ENCODE results near the gene ADAMTS16. TPM values are rescaled to one million over a fixed set of nuclear protein-coding genes. Genes with fewer than 3 reads are reported as not detected.

The ADAMTS16 gene
- total RNA-seq, 2 experiments from 2014 or later: not detected

DNA sequence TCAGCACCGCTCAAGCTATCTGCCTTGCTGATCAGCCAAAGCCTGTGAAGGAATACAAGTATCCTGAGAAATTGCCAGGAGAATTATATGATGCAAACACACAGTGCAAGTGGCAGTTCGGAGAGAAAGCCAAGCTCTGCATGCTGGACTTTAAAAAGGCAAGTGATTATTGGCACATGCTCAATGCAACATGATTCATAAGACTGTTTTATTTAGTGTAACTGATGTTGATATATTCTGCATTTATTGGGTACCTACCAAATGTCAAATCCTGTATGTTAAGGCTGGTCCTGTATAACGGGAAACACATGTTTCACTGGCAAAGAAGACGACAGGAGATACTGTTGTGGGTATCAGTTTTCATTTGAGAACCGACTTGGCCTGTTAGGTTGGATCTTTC, 69.0 kb downstream of the ADAMTS16 start:
- H3K36me3 Mint-ChIP-seq (ENCODE audit: low read depth): no peaks in the 10 kb centered on the region
- Histone ChIP-seq H3K4me1 (ENCODE audit: insufficient read depth, low read length) (no peaks in the 10 kb centered on the region), H3K4me3 (ENCODE audit: low read length) (no peak overlapping the region), H3K36me3 (ENCODE audit: insufficient read depth, low read length) (no peaks in the 10 kb centered on the region), H3K27me3 (ENCODE audit: control insufficient read depth in 1 of 2, insufficient read depth in 2 of 2, low read length in 2 of 2) (no peaks in the 10 kb centered on the region), H3K27ac (ENCODE audit: low read depth in 1 of 2, low read length in 2 of 2) (no peak overlapping the region), H3K9me3 (ENCODE audit: control insufficient read depth in 1 of 2, insufficient read depth in 1 of 2, low read length in 2 of 2) (no peaks in the 10 kb centered on the region)
- H3K9me3 Mint-ChIP-seq: peaks cover 6% of the 10 kb centered on the region
- no peak for ATAC-seq (ENCODE audit: poor library complexity)
- no peak for DNase-seq
- H3K4me1 Mint-ChIP-seq (ENCODE audit: low read depth): no peaks in the 10 kb centered on the region
- peaks cover 6% of the 10 kb centered on the region for H3K27me3 Mint-ChIP-seq
- ChIA-PET CTCF (no interaction called here), POLR2A (no interaction called here)
- no peak overlapping the region for H3K27ac Mint-ChIP-seq
- TF ChIP-seq, protein P1, sequence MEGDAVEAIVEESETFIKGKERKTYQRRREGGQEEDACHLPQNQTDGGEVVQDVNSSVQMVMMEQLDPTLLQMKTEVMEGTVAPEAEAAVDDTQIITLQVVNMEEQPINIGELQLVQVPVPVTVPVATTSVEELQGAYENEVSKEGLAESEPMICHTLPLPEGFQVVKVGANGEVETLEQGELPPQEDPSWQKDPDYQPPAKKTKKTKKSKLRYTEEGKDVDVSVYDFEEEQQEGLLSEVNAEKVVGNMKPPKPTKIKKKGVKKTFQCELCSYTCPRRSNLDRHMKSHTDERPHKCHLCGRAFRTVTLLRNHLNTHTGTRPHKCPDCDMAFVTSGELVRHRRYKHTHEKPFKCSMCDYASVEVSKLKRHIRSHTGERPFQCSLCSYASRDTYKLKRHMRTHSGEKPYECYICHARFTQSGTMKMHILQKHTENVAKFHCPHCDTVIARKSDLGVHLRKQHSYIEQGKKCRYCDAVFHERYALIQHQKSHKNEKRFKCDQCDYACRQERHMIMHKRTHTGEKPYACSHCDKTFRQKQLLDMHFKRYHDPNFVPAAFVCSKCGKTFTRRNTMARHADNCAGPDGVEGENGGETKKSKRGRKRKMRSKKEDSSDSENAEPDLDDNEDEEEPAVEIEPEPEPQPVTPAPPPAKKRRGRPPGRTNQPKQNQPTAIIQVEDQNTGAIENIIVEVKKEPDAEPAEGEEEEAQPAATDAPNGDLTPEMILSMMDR (IDR thresholded peaks at IDR 0.05): no peak
- intact Hi-C loops (cut with DNase I, micrococcal nuclease): no loop called here
- no peak overlapping the region for H3K4me3 Mint-ChIP-seq

DNA sequence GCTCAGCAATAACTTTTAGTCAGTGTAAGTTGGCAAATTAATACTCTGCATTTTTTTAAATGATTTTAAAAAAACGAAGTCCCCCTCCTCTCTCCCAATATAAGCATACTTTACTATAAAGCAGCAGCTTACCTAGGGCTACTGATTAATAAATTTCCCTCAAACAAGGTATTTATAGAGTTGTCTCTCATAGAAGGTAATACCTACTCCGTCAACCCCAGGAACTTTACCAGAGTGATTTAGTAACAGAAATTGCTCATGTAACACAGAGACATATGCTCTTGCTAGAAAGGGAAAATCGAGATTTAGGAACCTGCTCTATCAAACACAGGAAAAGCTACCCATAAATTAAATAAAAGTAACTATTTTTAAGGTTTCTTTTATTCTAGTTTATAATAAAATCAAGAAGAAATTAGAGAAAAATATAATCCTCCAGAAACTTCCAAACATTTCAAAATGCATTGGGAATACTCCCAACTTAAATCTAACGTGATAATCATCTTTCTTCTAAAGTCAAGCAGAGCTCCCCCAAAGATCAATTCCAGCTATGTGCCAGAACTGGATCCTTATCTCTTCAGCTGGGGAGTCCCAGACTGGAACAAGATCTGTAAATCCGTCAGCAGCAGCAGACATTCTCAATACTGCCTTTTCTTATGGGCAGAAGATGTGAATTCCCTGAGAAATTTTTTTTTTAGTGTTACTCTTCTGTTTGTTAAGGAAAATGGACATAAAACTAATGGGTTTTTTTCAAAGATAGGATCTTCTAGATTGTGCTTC, 69.6 kb downstream of the ADAMTS16 start:
- no peaks in the 10 kb centered on the region for H3K36me3 Mint-ChIP-seq (ENCODE audit: low read depth)
- H3K27ac Mint-ChIP-seq: no peak overlapping the region
- no peaks in the 10 kb centered on the region for H3K4me1 Mint-ChIP-seq (ENCODE audit: low read depth)
- Histone ChIP-seq H3K9me3 (ENCODE audit: control insufficient read depth in 1 of 2, insufficient read depth in 1 of 2, low read length in 2 of 2) (no peaks in the 10 kb centered on the region), H3K4me1 (ENCODE audit: insufficient read depth, low read length) (no peaks in the 10 kb centered on the region), H3K36me3 (ENCODE audit: insufficient read depth, low read length) (no peaks in the 10 kb centered on the region), H3K27me3 (ENCODE audit: control insufficient read depth in 1 of 2, insufficient read depth in 2 of 2, low read length in 2 of 2) (no peaks in the 10 kb centered on the region), H3K4me3 (ENCODE audit: low read length) (no peak overlapping the region), H3K27ac (ENCODE audit: low read depth in 1 of 2, low read length in 2 of 2) (no peak overlapping the region)
- ChIA-PET CTCF (no interaction called here), POLR2A (no interaction called here)
- no peak for ATAC-seq (ENCODE audit: poor library complexity)
- intact Hi-C loops (cut with DNase I, micrococcal nuclease): no loop called here
- peaks cover 6% of the 10 kb centered on the region for H3K27me3 Mint-ChIP-seq
- H3K4me3 Mint-ChIP-seq: no peak overlapping the region
- peaks cover 6% of the 10 kb centered on the region for H3K9me3 Mint-ChIP-seq
- DNase-seq: no peak
- TF ChIP-seq, protein P1 (IDR thresholded peaks at IDR 0.05): no peak

DNA sequence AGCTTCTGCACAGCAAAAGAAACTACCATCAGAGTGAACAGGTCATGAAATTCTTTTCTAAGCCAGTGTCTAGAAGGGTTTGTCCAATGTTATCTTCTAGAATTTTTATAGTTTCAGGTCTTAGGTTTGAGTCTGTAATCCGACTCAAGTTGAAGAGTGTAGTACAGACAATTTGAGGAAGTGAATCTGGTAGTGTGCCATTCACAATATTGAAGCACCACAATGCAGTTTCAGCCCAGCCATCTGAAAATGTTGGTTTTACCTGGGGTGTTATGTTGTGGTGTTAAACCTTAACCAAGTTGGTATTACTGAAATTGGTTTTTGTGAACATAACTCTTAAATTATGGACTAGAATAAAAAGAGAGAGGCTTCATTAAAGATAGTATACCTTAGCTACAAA, 77.2 kb downstream of the ADAMTS16 start:
- peaks cover 2% of the 10 kb centered on the region for H3K9me3 Mint-ChIP-seq
- ChIA-PET POLR2A (no interaction called here), CTCF (no interaction called here)
- no peaks in the 10 kb centered on the region for H3K36me3 ChIP-seq (ENCODE audit: insufficient read depth, low read length)
- no peak overlapping the region for H3K27ac ChIP-seq (ENCODE audit: low read depth in 1 of 2, low read length in 2 of 2)
- no peaks in the 10 kb centered on the region for H3K27me3 Mint-ChIP-seq
- ATAC-seq (ENCODE audit: poor library complexity) (no peak), DNase-seq (no peak)
- no peak overlapping the region for H3K4me3 ChIP-seq (ENCODE audit: low read length)
- H3K9me3 ChIP-seq (ENCODE audit: control insufficient read depth in 1 of 2, insufficient read depth in 1 of 2, low read length in 2 of 2): peaks cover 0 to 18% of the 10 kb centered on the region in 2 experiments
- no peaks in the 10 kb centered on the region for H3K4me1 ChIP-seq (ENCODE audit: insufficient read depth, low read length)
- H3K36me3 Mint-ChIP-seq (ENCODE audit: low read depth): no peaks in the 10 kb centered on the region
- no peak overlapping the region for H3K27ac Mint-ChIP-seq
- peaks cover 0 to 3% of the 10 kb centered on the region in 2 experiments for H3K27me3 ChIP-seq (ENCODE audit: control insufficient read depth in 1 of 2, insufficient read depth in 2 of 2, low read length in 2 of 2)
- H3K4me1 Mint-ChIP-seq (ENCODE audit: low read depth): no peaks in the 10 kb centered on the region
- intact Hi-C loops (cut with DNase I, micrococcal nuclease): no loop called here
- TF ChIP-seq, protein P1 (IDR thresholded peaks at IDR 0.05): no peak
- no peak overlapping the region for H3K4me3 Mint-ChIP-seq

All from CD4-positive, alpha-beta T cell (primary cell).